HepG2 (cell line): ENCODE data around the gene SCARF1. TPM values are rescaled to one million over a fixed set of nuclear protein-coding genes. Genes with fewer than 3 reads are reported as not detected.
A peak's percentile ranks its signal among the peaks of the same experiment; 100 is the strongest.

Experiments
- FIP1L1 ChIP-seq: fragments of 200-400 bp; formaldehyde crosslinking; IDR thresholded peaks from 2 replicates; pipeline ENCODE4 v1.6.1; 2018; ENCODE audit warnings: low read depth, mild to moderate bottlenecking, low read length, moderate library complexity, borderline replicate concordance; ENCODE audit not compliant: insufficient read depth
- MTF1 ChIP-seq: sonication (generic); formaldehyde crosslinking; IDR thresholded peaks from 2 replicates; pipeline ENCODE4 v1.5.0; 2020; ENCODE audit warnings: missing genetic modification reagents
- NFYB ChIP-seq: sonication (generic); formaldehyde crosslinking; IDR thresholded peaks from 2 replicates; pipeline ENCODE4 v1.4.0; 2020; ENCODE audit warnings: missing genetic modification reagents
- RBAK ChIP-seq: sonication (generic); formaldehyde crosslinking; IDR thresholded peaks from 2 replicates; pipeline ENCODE4 v1.5.1; 2020; ENCODE audit warnings: mild to moderate bottlenecking, missing genetic modification reagents
- SAP130 ChIP-seq: IDR thresholded peaks from 2 replicates; pipeline ENCODE4 v1.6.1; 2016; ENCODE audit warnings: low read depth
- SCMH1 ChIP-seq: sonication (generic); formaldehyde crosslinking; IDR thresholded peaks from 2 replicates; pipeline ENCODE4 v1.9.0; 2021; ENCODE audit warnings: missing genetic modification reagents, mild to moderate bottlenecking, borderline replicate concordance
- SRF ChIP-seq: IDR thresholded peaks from 2 replicates; pipeline ENCODE4 v1.6.1; 2011; ENCODE audit warnings: mild to moderate bottlenecking, low read depth, low read length, moderate library complexity
- ZKSCAN5 ChIP-seq: sonication (generic); formaldehyde crosslinking; IDR thresholded peaks from 2 replicates; pipeline ENCODE4 v1.5.1; 2020; ENCODE audit warnings: mild to moderate bottlenecking, missing genetic modification reagents
- ZNF205 ChIP-seq: IDR thresholded peaks from 2 replicates; pipeline ENCODE4 v1.6.1; 2018; ENCODE audit warnings: missing biosample characterization, missing genetic modification reagents
- ZNF225 ChIP-seq: sonication (generic); formaldehyde crosslinking; IDR thresholded peaks from 2 replicates; pipeline ENCODE4 v1.4.0; 2020; ENCODE audit warnings: mild to moderate bottlenecking, missing genetic modification reagents
- ZNF251 ChIP-seq: sonication (generic); formaldehyde crosslinking; IDR thresholded peaks from 2 replicates; pipeline ENCODE4 v1.9.0; 2021; ENCODE audit warnings: mild to moderate bottlenecking, missing genetic modification reagents
- ZNF446 ChIP-seq: sonication (generic); formaldehyde crosslinking; IDR thresholded peaks from 2 replicates; pipeline ENCODE4 v1.5.0; 2020; ENCODE audit warnings: mild to moderate bottlenecking, missing genetic modification reagents
- ZNF501 ChIP-seq: sonication (generic); formaldehyde crosslinking; IDR thresholded peaks from 2 replicates; pipeline ENCODE4 v1.5.1; 2020; ENCODE audit warnings: mild to moderate bottlenecking, moderate library complexity, missing genetic modification reagents
- ZNF629 ChIP-seq: sonication (generic); formaldehyde crosslinking; conservative IDR thresholded peaks from 2 replicates; pipeline ENCODE4 v1.5.0; 2020; ENCODE audit warnings: missing genetic modification reagents
- ZNF772 ChIP-seq: sonication (generic); formaldehyde crosslinking; IDR thresholded peaks from 2 replicates; pipeline ENCODE4 v1.5.0; 2020; ENCODE audit warnings: mild to moderate bottlenecking, missing genetic modification reagents
- ZNF878 ChIP-seq: sonication (generic); formaldehyde crosslinking; IDR thresholded peaks from 2 replicates; pipeline ENCODE4 v1.8.1; 2023; ENCODE audit warnings: mild to moderate bottlenecking, missing genetic modification reagents, moderate library complexity
- polyA plus RNA-seq, 8 experiments: library from polyadenylated mRNA; depleted of rRNA in 3 of 8; stranded (reverse) in 7 of 8; unstranded in 1 of 8; fragments of >200 nt; fragmentation: Illumina TruSeq in 4 of 8; extraction: Trizol in 4 of 8; gene quantifications; 2 replicates each; pipeline versions ENCODE4 v1.2.1 to v1.2.3, GENCODE V29; 2011 to 2016; ENCODE audit warnings: low read depth in 4 of 8, missing spikeins in 1 of 8, mixed read lengths in 1 of 8; ENCODE audit not compliant: insufficient read depth in 1 of 8
- total RNA-seq, 5 experiments: library from RNA; depleted of rRNA; stranded (reverse); fragments of >200 nt; fragmentation: Illumina TruSeq; extraction: Trizol; gene quantifications; 2 replicates each; pipeline ENCODE4 v1.2.3, GENCODE V29; 2016; ENCODE audit warnings: low read depth in 1 of 5
- TF ChIP-seq, protein P1 (sequence below): sonication (generic); formaldehyde crosslinking; IDR thresholded peaks from 2 replicates; pipeline ENCODE4 v1.4.0; 2020; ENCODE audit warnings: missing genetic modification reagents, borderline replicate concordance
- TF ChIP-seq, protein P2 (sequence below): sonication (generic); formaldehyde crosslinking; IDR thresholded peaks from 2 replicates; pipeline ENCODE4 v1.5.0; 2020; ENCODE audit warnings: missing genetic modification reagents, mild to moderate bottlenecking, borderline replicate concordance
- TF ChIP-seq, protein P3 (sequence below): IDR thresholded peaks from 2 replicates; pipeline ENCODE4 v1.6.1; 2012; ENCODE audit warnings: inconsistent platforms
- TF ChIP-seq, protein P4 (sequence below): sonication (generic); formaldehyde crosslinking; IDR thresholded peaks from 2 replicates; pipeline ENCODE4 v1.4.0; 2020; ENCODE audit warnings: missing genetic modification reagents, mild to moderate bottlenecking, borderline replicate concordance
- TF ChIP-seq, protein P5 (sequence below): IDR thresholded peaks from 2 replicates; pipeline ENCODE4 v1.6.1; 2016; ENCODE audit warnings: missing compliant biosample characterization, missing genetic modification reagents, borderline replicate concordance

Gene SCARF1
- total and polyA plus RNA-seq, 2 of the 13 experiments (the other 11 are each of a cell fraction or from before 2014, with no cell fraction given) = 0.24 to 0.71 TPM

DNA sequence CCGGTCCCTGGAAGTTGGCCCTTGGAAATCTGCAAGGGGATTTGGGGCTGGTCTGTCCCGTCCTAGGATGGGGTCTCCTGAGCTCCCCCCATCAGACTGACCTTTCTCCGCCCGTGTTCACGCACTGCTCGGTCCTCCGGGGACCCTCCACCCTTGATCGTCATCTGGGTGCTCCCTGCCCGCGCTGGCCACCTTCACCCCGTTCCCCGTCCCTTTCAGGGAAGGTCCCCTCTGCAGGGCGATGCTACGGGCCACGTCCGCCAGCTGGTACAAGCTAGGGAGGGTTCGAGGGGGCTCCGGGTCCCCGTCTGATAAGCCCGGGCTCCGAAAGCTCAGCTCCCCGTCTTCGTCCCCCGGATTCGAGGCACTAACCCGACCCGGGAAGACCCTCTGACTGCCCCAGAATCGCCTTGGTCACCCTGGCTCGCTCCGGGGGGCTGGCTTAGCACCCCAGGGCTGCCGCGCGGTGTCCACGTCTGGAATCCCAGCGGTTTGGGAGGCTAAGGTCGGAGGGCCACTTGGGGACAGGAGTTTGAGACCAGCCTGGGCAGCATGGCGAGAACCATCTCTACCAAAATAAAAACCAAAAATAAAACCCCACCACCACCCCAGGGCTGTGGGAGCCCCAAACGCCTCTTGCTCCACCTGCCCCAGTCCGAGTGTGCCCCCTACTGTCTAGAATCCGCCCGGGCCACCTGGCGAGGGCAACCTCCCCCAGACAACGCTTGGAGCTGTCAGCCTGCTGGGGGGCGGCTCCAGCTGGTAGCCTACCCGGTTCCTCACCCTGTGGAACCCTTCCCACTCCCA lies 15.8 kb downstream of the SCARF1 start (continued):
- TF ChIP-seq, protein P1, sequence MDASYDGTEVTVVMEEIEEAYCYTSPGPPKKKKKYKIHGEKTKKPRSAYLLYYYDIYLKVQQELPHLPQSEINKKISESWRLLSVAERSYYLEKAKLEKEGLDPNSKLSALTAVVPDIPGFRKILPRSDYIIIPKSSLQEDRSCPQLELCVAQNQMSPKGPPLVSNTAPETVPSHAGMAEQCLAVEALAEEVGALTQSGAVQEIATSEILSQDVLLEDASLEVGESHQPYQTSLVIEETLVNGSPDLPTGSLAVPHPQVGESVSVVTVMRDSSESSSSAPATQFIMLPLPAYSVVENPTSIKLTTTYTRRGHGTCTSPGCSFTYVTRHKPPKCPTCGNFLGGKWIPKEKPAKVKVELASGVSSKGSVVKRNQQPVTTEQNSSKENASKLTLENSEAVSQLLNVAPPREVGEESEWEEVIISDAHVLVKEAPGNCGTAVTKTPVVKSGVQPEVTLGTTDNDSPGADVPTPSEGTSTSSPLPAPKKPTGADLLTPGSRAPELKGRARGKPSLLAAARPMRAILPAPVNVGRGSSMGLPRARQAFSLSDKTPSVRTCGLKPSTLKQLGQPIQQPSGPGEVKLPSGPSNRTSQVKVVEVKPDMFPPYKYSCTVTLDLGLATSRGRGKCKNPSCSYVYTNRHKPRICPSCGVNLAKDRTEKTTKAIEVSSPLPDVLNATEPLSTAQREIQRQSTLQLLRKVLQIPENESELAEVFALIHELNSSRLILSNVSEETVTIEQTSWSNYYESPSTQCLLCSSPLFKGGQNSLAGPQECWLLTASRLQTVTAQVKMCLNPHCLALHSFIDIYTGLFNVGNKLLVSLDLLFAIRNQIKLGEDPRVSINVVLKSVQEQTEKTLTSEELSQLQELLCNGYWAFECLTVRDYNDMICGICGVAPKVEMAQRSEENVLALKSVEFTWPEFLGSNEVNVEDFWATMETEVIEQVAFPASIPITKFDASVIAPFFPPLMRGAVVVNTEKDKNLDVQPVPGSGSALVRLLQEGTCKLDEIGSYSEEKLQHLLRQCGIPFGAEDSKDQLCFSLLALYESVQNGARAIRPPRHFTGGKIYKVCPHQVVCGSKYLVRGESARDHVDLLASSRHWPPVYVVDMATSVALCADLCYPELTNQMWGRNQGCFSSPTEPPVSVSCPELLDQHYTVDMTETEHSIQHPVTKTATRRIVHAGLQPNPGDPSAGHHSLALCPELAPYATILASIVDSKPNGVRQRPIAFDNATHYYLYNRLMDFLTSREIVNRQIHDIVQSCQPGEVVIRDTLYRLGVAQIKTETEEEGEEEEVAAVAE = no peak
- TF ChIP-seq ZNF772 = no peak
- no peak for TF ChIP-seq ZNF225 (CRISPR knock-in tag)
- no peak for TF ChIP-seq ZNF878 (CRISPR knock-in tag)
- TF ChIP-seq SCMH1 = no peak
- no peak for TF ChIP-seq SRF
- TF ChIP-seq ZKSCAN5 (CRISPR knock-in tag) = no peak
- TF ChIP-seq FIP1L1 = no peak
- peak; percentile 58 for TF ChIP-seq SAP130 (CRISPR knock-in tag)
- TF ChIP-seq, protein P2, sequence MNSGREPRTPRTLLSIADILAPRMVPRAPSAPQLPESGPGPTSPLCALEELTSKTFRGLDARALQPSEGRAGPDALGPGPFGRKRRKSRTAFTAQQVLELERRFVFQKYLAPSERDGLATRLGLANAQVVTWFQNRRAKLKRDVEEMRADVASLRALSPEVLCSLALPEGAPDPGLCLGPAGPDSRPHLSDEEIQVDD (CRISPR knock-in tag) = no peak
- TF ChIP-seq ZNF446 (CRISPR knock-in tag) = no peak
- no peak for TF ChIP-seq NFYB (CRISPR knock-in tag)
- TF ChIP-seq RBAK = no peak
- 0 out of 2 replicates have a peak, but pooled peaks have one; percentile 23 for TF ChIP-seq ZNF251 (CRISPR knock-in tag)
- TF ChIP-seq, protein P3, sequence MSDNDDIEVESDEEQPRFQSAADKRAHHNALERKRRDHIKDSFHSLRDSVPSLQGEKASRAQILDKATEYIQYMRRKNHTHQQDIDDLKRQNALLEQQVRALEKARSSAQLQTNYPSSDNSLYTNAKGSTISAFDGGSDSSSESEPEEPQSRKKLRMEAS = peak; percentile 44; the same call in 1 of the 2 replicates
- TF ChIP-seq ZNF501 (CRISPR knock-in tag) = peak; percentile 64; the same call in 1 of the 2 replicates
- TF ChIP-seq ZNF205 (CRISPR knock-in tag) = no peak
- TF ChIP-seq, protein P4, sequence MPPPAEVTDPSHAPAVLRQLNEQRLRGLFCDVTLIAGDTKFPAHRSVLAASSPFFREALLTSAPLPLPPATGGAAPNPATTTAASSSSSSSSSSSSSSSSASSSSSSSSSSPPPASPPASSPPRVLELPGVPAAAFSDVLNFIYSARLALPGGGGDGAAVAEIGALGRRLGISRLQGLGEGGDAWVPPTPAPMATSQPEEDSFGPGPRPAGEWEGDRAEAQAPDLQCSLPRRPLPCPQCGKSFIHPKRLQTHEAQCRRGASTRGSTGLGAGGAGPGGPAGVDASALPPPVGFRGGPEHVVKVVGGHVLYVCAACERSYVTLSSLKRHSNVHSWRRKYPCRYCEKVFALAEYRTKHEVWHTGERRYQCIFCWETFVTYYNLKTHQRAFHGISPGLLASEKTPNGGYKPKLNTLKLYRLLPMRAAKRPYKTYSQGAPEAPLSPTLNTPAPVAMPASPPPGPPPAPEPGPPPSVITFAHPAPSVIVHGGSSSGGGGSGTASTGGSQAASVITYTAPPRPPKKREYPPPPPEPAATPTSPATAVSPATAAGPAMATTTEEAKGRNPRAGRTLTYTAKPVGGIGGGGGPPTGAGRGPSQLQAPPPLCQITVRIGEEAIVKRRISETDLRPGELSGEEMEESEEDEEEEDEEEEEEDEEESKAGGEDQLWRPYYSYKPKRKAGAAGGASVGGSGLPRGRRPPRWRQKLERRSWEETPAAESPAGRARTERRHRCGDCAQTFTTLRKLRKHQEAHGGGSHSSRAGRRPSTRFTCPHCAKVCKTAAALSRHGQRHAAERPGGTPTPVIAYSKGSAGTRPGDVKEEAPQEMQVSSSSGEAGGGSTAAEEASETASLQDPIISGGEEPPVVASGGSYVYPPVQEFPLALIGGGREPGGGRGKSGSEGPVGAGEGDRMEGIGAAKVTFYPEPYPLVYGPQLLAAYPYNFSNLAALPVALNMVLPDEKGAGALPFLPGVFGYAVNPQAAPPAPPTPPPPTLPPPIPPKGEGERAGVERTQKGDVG (CRISPR knock-in tag) = 0 out of 2 replicates have a peak, but pooled peaks have one; percentile 35
- TF ChIP-seq ZNF629 (CRISPR knock-in tag) = no peak
- TF ChIP-seq, protein P5, sequence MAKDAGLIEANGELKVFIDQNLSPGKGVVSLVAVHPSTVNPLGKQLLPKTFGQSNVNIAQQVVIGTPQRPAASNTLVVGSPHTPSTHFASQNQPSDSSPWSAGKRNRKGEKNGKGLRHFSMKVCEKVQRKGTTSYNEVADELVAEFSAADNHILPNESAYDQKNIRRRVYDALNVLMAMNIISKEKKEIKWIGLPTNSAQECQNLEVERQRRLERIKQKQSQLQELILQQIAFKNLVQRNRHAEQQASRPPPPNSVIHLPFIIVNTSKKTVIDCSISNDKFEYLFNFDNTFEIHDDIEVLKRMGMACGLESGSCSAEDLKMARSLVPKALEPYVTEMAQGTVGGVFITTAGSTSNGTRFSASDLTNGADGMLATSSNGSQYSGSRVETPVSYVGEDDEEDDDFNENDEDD = no peak
- no peak for TF ChIP-seq MTF1 (CRISPR knock-in tag)
